RWPE2 (cell line): ENCODE results near the gene RC3H2.
"Not testable (repeated sequence)": the region's sequence is repeated elsewhere in the genome, so short reads cannot be mapped to it uniquely, and the experiment has no call there.

ENCODE experiments used
- ATAC-seq: fragments of 200-7000 bp; cut with Tn5 transposase; 3 replicates; pipeline ENCODE4 v1.9.1; 2021; ENCODE audit warnings: low read depth
- DNase-seq: peaks from one replicate; pipeline ENCODE4 v3.0.0-alpha.2; 2020; ENCODE audit warnings: low spot score
- H3K27ac ChIP-seq: fragments of 450-650 bp; 2 replicates; pipeline ENCODE4 v1.5.1; 2017; ENCODE audit warnings: mild to moderate bottlenecking; ENCODE audit not compliant: poor library complexity, severe bottlenecking
- H3K27me3 ChIP-seq: fragments of 250-450 bp; sonication (Bioruptor Pico); 2 replicates; pipeline ENCODE4 v1.5.1; 2021; ENCODE audit warnings: mild to moderate bottlenecking, moderate library complexity; ENCODE audit not compliant: insufficient read depth, poor library complexity, severe bottlenecking
- H3K36me3 ChIP-seq: fragments of 250-450 bp; sonication (Bioruptor Pico); 2 replicates; pipeline ENCODE4 v1.5.1; 2020; ENCODE audit warnings: low read depth, mild to moderate bottlenecking, moderate library complexity
- H3K4me1 ChIP-seq: fragments of 250-450 bp; sonication (Bioruptor Pico); 2 replicates; pipeline ENCODE4 v1.5.1; 2021; ENCODE audit warnings: mild to moderate bottlenecking, moderate library complexity; ENCODE audit not compliant: insufficient read depth, poor library complexity, severe bottlenecking
- H3K4me3 ChIP-seq: fragments of 250-450 bp; sonication (Bioruptor Pico); 2 replicates; pipeline ENCODE4 v1.5.1; 2021; ENCODE audit warnings: mild to moderate bottlenecking, moderate library complexity; ENCODE audit not compliant: severe bottlenecking
- H3K9me3 ChIP-seq: fragments of 250-450 bp; sonication (Bioruptor Pico); 2 replicates; pipeline ENCODE4 v1.5.1; 2021; ENCODE audit warnings: mild to moderate bottlenecking, moderate library complexity; ENCODE audit not compliant: severe bottlenecking
- TF ChIP-seq, protein P1 (sequence below): fragments of 450-650 bp; IDR thresholded peaks from one replicate; pipeline ENCODE4 v1.5.1; 2017; ENCODE audit warnings: mild to moderate bottlenecking, moderate library complexity; ENCODE audit not compliant: poor library complexity, severe bottlenecking

Gene RC3H2

DNA sequence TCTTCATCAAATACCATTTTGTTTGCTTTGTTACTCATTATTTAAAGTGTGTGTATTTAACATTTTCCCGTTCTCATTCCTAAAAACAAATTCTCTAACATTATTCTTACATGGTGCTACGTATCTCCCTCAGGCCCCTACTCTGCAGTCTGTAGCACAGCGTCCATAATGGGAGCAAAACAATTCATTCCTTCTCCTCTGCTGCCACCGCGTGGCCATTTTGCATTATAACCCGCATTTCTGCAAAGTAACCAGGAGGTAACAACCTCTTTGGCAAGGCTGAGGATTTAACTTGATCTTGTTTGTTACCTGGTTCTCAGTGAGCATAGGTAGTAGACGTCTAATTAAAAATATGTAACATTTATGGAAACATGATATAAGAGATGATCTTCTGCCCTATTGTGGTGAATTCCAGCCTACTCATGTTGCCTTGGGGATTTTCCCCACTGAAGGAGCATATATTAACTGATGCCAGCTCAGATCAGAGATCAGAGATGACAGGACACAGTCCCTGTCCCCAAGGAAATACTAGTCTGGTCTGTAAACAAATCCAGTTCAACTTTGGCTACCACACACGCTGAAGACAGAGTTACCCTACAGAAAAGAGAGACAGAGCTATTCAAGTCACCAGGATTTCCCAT, 94.7 kb downstream of the RC3H2 start:
- H3K36me3 ChIP-seq = no peaks in the 10 kb centered on the region
- H3K4me3 ChIP-seq = no peak overlapping the region
- TF ChIP-seq, protein P1, sequence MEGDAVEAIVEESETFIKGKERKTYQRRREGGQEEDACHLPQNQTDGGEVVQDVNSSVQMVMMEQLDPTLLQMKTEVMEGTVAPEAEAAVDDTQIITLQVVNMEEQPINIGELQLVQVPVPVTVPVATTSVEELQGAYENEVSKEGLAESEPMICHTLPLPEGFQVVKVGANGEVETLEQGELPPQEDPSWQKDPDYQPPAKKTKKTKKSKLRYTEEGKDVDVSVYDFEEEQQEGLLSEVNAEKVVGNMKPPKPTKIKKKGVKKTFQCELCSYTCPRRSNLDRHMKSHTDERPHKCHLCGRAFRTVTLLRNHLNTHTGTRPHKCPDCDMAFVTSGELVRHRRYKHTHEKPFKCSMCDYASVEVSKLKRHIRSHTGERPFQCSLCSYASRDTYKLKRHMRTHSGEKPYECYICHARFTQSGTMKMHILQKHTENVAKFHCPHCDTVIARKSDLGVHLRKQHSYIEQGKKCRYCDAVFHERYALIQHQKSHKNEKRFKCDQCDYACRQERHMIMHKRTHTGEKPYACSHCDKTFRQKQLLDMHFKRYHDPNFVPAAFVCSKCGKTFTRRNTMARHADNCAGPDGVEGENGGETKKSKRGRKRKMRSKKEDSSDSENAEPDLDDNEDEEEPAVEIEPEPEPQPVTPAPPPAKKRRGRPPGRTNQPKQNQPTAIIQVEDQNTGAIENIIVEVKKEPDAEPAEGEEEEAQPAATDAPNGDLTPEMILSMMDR = peak; percentile 88
- no peak overlapping the region for H3K27ac ChIP-seq
- ATAC-seq = peak; percentile 91
- DNase-seq = no peak
- no peaks in the 10 kb centered on the region for H3K27me3 ChIP-seq
- no peaks in the 10 kb centered on the region for H3K9me3 ChIP-seq
- H3K4me1 ChIP-seq = no peaks in the 10 kb centered on the region

- not testable (repeated sequence) for ATAC-seq, H3K4me1 ChIP-seq, H3K9me3 ChIP-seq, H3K27me3 ChIP-seq, H3K27ac ChIP-seq, DNase-seq, H3K36me3 ChIP-seq, H3K4me3 ChIP-seq
Measured at GRCh38 chr9:122809261-122809660, 95.9 kb downstream of the RC3H2 start.

DNA sequence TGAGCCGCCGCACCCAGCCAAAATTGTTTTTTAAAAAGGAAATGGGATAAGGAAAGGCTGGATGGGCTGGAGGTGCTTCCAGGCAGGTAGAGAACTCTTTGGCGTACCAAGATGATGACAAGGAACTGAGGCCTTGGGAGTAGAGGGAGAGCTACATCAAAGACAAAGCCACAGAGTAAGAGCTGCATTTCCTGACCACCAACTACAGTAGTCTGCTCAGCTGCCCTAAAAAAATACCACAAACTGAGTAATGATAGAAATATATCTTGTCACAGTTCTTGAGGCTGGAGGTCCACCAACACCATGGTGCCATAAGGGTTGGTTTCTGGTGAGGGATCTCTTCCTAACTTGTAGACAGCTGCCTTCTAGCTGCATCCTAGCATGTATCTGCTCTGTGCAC, 97.0 kb downstream of the RC3H2 start:
- no peak overlapping the region for H3K27ac ChIP-seq
- TF ChIP-seq, protein P1 = no peak
- DNase-seq (no peak), ATAC-seq (no peak)
- no peaks in the 10 kb centered on the region for H3K9me3 ChIP-seq
- no peaks in the 10 kb centered on the region for H3K27me3 ChIP-seq
- no peak overlapping the region for H3K4me3 ChIP-seq
- no peaks in the 10 kb centered on the region for H3K4me1 ChIP-seq
- no peaks in the 10 kb centered on the region for H3K36me3 ChIP-seq

GRCh38 chr9:122807271-122807900, 97.8 kb downstream of the RC3H2 start:
- TF ChIP-seq, protein P1 = no peak
- no peak overlapping the region for H3K4me3 ChIP-seq
- ATAC-seq (no peak), DNase-seq (no peak)
- no peak overlapping the region for H3K27ac ChIP-seq
- no peaks in the 10 kb centered on the region for H3K9me3 ChIP-seq
- H3K27me3 ChIP-seq = no peaks in the 10 kb centered on the region
- no peaks in the 10 kb centered on the region for H3K4me1 ChIP-seq
- H3K36me3 ChIP-seq = no peaks in the 10 kb centered on the region

DNA sequence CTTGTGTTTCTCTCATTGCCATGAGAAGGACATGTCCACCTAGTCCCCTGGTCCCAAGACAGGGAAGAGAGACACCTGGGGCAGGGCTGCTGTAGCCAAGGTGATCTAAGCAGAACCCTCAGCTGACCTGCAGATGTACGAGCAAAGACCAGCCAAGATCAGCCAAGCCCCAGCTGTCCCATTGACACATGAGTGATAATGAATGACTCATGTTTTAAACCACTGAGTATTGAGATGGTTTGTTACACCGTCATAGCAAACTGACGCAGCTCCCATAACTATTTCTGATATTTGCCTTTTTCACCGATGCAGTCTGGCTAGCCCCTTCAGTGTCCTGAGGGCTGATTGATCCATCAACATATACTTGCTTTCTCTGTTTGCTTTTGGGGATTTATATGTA, 98.5 kb downstream of the RC3H2 start:
- H3K4me3 ChIP-seq = no peak overlapping the region
- no peaks in the 10 kb centered on the region for H3K36me3 ChIP-seq
- H3K27ac ChIP-seq = no peak overlapping the region
- no peaks in the 10 kb centered on the region for H3K4me1 ChIP-seq
- ATAC-seq (no peak), DNase-seq (no peak)
- TF ChIP-seq, protein P1 = no peak
- no peaks in the 10 kb centered on the region for H3K27me3 ChIP-seq
- no peaks in the 10 kb centered on the region for H3K9me3 ChIP-seq
